Stomach (tissue), 4 donors: Measurements from ENCODE around the gene SLC17A5.

Experiments
- EP300 ChIP-seq: sonication (generic); formaldehyde crosslinking; IDR thresholded peaks from one replicate; pipeline ENCODE4 v1.6.1; 2017; ENCODE audit warnings: antibody characterized with exemption
- POLR2A ChIP-seq, 4 donors: fragments of 450-650 bp; IDR thresholded peaks; one replicate each; pipeline ENCODE4 v1.6.1; 2016; ENCODE audit warnings: antibody characterized with exemption in 4 of 4, control low read depth in 2 of 4, mild to moderate bottlenecking in 1 of 4, moderate library complexity in 1 of 4
- POLR2AphosphoS5 ChIP-seq, 3 donors: sonication (generic); formaldehyde crosslinking; IDR thresholded peaks; one replicate each; pipeline ENCODE4 v1.6.1; 2016; ENCODE audit warnings: antibody characterized with exemption in 3 of 3
- TF ChIP-seq, protein P1 (sequence below), 7 experiments: fragments of 450-650 bp in 4 of 7; fragments of 200-600 bp in 3 of 7; sonication (generic) in 3 of 7; IDR thresholded peaks; one replicate each; pipeline ENCODE4 v1.5.1; 2016 to 2019; ENCODE audit warnings: antibody characterized with exemption in 7 of 7, control low read depth in 2 of 7, mild to moderate bottlenecking in 1 of 7

DNA sequence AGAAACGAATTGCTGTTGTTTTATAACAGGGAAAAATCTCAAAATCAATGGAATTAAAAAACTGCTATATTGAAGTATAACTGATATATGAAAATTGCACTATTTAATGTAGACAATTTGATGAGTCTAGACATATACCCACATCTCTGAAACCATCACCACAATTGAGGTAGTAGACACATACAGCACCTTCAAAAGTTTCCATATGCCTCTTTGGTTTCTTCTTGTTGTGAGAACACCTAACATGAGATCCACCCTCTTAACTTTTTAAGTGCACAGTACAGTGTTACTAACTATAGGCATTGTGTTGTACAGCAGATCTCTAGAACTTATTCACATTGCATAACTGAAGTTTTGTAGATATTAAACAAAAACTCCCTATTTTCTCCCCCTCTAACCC, 14.0 kb upstream of the SLC17A5 start:
- TF ChIP-seq EP300 (no peak), POLR2AphosphoS5 (IDR thresholded peaks at IDR 0.05) (no peak), POLR2A (IDR thresholded peaks at IDR 0.05) (no peak)
- TF ChIP-seq, protein P1, sequence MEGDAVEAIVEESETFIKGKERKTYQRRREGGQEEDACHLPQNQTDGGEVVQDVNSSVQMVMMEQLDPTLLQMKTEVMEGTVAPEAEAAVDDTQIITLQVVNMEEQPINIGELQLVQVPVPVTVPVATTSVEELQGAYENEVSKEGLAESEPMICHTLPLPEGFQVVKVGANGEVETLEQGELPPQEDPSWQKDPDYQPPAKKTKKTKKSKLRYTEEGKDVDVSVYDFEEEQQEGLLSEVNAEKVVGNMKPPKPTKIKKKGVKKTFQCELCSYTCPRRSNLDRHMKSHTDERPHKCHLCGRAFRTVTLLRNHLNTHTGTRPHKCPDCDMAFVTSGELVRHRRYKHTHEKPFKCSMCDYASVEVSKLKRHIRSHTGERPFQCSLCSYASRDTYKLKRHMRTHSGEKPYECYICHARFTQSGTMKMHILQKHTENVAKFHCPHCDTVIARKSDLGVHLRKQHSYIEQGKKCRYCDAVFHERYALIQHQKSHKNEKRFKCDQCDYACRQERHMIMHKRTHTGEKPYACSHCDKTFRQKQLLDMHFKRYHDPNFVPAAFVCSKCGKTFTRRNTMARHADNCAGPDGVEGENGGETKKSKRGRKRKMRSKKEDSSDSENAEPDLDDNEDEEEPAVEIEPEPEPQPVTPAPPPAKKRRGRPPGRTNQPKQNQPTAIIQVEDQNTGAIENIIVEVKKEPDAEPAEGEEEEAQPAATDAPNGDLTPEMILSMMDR (IDR thresholded peaks at IDR 0.05): no peak
